Peyer's patch (tissue), 4 donors: ENCODE measurements around the gene ANKFY1.
A peak's percentile ranks its signal among the peaks of the same experiment; 100 is the strongest.
"Not testable (repeated sequence)": the region's sequence is repeated elsewhere in the genome, so short reads cannot be mapped to it uniquely, and the experiment has no call there.

Source experiments
- POLR2A ChIP-seq, 2 donors: fragments of 450-650 bp; IDR thresholded peaks; one replicate each; pipeline ENCODE4 v1.5.1; 2017; ENCODE audit warnings: antibody characterized with exemption in 2 of 2, mild to moderate bottlenecking in 2 of 2, moderate library complexity in 2 of 2
- TF ChIP-seq, protein P1 (sequence below), 6 experiments: fragments of 450-650 bp in 4 of 6; fragments of 200-600 bp in 2 of 6; sonication (generic) in 1 of 6; IDR thresholded peaks; one replicate each; pipeline ENCODE4 v1.5.1; 2017 to 2019; ENCODE audit warnings: antibody characterized with exemption in 6 of 6, mild to moderate bottlenecking in 3 of 6, moderate library complexity in 1 of 6

DNA sequence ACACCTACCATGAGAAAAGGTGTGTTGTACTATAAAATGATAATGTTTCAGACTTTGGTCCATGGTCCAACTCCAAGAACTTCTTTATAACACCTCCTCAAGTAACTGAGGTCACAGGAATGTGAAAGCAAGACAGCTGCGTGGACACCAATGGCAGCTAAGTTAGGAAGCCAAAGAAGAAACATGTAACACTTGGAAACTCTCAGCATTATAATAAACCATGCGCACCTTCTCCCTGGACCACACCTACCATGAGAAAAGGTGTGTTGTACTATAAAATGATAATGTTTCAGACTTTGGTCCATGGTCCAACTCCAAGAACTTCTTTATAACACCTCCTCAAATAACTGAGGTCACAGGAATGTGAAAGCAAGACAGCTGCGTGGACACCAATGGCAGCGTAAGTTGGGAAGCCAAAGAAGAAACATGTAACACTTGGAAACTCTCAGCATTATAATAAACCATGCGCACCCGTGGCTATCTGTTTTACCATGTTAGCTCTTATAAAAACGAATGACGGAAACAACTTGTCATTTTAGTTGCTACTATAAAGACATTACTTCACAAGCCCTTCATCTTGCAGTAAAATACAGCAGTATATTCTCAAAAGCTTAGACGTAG, 124.8 kb downstream of the ANKFY1 start:
- TF ChIP-seq, protein P1, sequence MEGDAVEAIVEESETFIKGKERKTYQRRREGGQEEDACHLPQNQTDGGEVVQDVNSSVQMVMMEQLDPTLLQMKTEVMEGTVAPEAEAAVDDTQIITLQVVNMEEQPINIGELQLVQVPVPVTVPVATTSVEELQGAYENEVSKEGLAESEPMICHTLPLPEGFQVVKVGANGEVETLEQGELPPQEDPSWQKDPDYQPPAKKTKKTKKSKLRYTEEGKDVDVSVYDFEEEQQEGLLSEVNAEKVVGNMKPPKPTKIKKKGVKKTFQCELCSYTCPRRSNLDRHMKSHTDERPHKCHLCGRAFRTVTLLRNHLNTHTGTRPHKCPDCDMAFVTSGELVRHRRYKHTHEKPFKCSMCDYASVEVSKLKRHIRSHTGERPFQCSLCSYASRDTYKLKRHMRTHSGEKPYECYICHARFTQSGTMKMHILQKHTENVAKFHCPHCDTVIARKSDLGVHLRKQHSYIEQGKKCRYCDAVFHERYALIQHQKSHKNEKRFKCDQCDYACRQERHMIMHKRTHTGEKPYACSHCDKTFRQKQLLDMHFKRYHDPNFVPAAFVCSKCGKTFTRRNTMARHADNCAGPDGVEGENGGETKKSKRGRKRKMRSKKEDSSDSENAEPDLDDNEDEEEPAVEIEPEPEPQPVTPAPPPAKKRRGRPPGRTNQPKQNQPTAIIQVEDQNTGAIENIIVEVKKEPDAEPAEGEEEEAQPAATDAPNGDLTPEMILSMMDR (IDR thresholded peaks at IDR 0.05), result not testable (repeated sequence)
- TF ChIP-seq POLR2A (IDR thresholded peaks at IDR 0.05), result peak; percentile 53 to 70
